NCI-H524 treated with DMSO at 0.1 percent for 48 hours (cell line): ENCODE results near the gene PROM2.

Source experiments
- DNase-seq: peaks from one replicate; lab custom pipeline; 2025; lab: John Stamatoyannopoulos, UW

Gene PROM2

DNA sequence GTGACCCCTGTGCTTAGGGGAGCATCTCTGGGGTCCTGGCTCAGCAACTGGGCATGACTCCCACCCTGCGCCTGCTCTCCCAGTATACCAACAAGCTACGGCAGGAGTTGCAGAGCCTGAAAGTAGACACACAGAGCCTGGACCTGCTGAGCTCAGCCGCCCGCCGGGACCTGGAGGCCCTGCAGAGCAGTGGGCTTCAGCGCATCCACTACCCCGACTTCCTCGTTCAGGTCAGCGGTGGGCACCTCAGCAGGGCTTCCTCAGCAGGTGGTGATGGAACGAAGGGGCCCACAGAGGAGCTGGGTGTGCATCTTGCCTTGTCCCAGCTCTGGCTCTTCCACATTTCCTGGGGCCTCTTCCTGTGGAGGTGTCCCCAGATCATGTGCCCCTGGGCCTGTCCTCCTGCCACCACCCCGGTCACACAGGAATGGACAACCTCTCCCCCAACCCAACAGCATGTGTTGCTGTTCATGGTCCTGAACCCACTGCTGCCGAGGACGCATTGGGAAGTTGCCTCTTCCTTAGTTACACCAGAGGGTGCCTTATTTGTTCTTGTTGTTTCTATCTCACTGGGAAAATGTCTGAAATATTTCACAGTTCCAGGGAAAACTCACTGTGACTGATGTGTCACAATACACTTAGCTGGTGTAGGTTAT, 10.8 kb downstream of the PROM2 start:
- no peak for DNase-seq

DNA sequence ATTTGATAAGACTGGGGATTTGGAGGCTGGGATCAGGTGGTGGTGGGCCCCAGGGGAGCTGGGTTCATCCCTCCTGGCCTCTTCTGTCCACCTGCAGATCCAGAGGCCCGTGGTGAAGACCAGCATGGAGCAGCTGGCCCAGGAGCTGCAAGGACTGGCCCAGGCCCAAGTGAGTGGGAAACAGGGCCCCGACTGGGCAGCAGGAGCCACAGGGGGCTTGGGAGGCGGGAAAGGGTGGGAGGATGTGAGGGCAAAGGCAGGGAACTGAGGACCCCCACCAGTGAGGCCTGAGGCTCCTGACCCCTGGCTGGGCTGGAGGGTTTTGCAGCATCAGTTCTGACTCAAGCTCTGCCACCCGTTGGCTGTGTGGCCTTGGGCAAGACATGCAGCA, 11.3 kb downstream of the PROM2 start:
- no peak for DNase-seq

DNA sequence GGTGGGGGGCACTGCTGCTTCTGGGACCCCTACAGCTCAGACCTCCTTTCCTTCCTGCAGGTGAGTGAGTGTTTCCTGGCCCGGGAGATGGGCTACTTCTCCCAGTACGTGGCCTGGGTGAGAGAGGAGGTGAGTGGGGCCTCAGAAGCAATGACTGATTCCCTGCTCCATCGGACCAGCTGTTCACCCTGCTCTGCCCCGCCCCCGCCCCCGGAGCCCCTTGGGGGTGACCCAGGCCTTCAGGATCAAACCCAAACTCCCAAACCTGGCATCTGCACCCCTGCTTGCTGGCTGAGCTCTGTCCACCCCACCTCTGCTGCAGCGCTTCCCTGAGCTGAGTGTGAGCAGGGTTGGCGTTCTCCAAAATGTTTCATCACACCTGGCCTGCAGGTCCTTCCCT, 13.1 kb downstream of the PROM2 start:
- no peak for DNase-seq

DNA sequence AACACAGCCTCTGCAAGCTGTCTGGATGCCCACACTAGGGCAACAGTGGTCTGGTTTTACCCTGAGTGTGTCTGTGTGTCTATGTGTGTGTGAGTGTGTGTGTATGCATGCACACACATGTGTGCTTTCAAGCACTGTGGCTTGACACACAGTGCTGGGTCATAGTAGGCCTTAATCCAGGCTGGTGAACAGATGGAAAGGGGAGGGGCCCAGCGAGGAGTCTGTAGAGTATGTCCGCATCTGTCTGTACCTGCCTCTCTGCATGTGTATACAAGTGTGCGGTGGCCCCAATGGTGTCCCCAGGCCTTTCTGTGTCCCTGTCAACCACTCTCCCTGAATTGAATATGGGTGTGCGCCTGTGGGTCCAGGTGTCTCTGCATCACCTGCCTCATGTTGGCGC, 13.6 kb downstream of the PROM2 start:
- peak; percentile 52 for DNase-seq

DNA sequence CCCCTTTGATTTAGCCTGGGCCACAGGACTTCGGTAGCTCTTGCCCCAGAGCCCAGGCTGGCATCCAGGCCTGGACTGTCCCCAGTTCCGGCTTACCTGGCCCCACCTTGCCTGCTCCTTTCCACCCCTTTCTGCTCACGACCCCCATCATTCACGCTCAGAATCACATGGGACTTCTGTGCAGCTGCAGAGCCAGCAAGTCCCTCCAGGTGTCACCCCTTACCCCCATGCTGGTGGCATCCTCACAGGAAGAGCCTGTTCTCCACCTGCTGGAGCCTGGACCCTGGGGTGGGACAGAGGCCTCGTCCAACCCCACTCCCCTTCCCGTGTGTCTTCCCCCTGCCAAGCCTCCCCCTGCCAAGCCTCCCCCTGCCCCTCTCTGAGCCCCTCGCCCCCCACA, 15.0 kb downstream of the PROM2 start:
- no peak for DNase-seq

DNA sequence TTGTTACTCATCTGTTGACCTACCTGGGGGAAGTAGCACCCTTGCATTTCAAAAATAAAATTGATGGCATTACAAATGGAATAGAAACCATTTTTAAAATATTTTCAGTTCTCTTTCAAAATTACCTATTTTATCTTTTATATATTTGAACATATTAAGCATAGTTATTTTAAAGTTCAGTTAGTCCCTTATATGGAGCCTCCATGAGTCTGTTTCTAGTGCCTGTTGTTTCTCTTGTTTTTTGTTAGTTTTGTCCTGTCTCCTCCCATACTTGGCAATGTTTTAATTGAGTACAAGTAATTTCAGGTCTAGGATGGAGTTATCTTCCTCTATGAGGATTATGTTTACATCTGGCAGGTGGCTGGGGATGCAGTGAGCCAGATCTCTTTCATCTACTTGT, 17.0 kb downstream of the PROM2 start:
- peak; percentile 24 for DNase-seq

DNA sequence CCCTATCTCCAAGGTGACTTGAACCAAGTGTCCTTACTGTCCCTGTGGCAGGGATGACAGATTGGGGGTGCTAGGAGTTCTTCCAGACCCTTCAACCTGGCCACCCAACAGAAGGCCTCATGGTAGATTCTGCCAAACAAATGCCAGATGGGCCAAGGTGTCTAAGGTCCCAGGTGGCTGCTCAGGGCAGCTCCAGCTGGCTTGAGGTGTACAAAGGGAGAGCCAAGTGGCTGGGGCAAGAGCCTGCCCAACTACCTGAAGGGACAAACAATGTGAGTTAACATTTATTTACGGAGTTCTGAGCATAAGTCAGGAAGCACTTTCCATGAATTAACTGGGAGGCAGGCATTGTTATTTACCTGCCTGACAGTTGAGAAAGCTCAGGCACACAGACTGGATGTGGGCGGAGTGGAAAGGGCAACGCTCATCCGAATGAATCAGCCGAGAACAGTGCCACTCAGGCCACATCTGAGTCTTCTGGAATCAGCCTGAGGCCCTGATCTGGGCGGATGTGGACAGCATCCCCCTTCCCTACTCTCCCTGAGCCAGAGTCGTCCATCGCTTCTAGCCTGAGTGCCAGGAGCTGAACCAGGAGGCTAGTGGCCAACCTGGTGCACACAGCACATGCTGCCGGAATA, 18.5 kb downstream of the PROM2 start:
- DNase-seq, result no peak

DNA sequence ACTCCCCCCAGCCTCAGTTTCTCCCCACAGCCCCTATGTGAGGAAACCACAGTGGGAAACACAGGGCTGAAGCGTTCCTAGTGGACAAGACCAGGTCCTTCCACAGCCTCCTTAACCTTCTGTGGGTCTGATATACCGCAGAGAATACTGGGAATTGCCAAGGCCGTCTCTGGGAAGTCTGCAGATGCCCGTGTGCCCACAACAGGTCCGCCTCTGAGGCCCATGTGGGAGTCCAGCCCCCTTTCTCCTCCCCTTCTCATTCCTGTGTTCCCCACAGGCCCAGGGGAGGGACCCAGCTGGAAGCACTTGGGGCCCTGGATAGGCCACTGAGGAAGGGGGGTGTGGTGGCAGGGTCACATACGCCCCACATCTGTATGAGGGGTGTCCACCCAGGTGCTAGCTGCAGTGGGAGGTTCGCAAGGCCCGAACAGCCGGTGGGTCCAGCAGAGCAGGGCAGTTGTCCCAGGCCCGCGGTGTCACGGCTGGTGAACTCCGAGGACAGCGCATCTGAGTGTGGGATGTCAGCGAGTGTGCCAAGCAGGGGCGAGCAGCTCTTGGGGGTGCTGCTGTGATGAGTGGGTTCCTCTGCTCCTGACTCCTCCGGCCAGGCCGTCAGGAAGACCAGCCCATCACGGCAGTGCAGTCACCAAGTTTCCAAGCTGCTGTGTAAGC, 20.5 kb downstream of the PROM2 start:
- DNase-seq, result no peak

DNA sequence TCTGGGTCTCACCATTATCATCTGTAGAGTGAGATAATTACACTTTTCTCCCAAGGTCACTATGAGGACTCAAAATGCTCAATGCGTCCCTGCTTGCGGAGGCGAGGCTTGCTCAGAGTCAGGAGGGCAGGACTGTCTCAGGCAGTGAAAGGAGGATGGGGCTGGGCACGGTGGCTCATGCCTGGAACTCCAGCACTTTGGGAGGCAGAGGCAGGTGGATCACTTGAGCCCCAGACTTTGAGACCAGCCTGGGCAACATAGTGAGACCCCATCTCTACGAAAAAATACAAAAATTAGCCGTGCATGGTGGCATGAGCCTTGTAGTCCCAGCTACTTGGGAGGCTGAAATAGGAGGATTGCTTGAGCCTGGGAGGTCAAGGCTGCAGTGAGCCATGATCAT, 21.1 kb downstream of the PROM2 start:
- no peak for DNase-seq

DNA sequence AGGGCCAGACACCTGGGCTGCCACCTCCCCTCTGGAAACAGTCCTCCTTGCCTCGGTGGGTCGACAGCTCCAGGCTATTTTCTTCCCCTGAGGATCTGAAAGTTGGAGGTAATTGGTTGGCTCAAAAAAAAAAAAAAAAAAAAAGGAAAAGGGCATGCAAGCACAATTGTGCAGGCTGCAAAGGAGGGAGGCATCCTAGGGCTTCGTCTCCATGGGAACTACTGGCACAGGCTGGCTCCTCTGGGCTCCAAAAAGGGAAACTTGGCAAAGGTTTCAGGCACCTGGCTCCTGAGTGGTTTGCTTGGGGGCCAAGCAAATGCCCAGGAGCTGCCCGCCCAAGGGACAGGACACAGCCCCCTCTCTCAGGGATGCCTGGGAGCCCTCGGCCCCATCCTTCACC, 21.8 kb downstream of the PROM2 start:
- DNase-seq, result no peak

DNA sequence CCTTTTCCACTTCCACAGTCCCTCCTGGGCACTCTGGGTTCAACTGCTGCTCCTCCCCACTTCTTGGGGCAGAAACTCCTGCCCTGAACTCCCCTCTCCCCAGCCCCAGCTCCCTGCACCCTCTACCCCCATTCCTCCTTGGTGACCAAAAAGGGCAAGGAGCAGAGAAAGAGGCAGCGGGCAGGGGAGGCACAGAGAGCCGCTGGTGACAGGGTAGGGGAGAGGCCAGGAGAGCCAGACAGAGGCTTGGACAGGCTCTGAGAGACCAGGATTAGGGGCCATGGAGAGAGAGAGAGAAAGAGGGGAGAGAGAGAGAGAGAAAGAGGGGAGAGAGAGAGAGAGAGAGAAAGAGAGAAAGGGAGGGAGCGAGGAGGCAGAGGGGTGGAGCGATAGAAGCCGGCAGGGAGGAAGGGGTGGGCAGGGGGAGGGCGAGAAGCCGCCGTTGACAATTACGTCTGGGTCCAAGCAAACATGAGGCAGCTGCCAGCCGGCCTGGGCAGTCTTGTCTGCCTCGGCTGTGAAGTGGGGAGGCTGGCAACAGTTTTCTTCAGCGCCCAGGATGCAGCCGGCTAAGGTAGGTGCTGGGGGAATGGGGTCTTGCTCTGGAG, 22.7 kb downstream of the PROM2 start, which contains the start of gene KCNIP3:
Gene KCNIP3, plus strand, starts transcription at position 468 of the 608 bp plus-strand sequence. Its CDS starts 92 bp downstream, at position 560.
- no peak for DNase-seq

DNA sequence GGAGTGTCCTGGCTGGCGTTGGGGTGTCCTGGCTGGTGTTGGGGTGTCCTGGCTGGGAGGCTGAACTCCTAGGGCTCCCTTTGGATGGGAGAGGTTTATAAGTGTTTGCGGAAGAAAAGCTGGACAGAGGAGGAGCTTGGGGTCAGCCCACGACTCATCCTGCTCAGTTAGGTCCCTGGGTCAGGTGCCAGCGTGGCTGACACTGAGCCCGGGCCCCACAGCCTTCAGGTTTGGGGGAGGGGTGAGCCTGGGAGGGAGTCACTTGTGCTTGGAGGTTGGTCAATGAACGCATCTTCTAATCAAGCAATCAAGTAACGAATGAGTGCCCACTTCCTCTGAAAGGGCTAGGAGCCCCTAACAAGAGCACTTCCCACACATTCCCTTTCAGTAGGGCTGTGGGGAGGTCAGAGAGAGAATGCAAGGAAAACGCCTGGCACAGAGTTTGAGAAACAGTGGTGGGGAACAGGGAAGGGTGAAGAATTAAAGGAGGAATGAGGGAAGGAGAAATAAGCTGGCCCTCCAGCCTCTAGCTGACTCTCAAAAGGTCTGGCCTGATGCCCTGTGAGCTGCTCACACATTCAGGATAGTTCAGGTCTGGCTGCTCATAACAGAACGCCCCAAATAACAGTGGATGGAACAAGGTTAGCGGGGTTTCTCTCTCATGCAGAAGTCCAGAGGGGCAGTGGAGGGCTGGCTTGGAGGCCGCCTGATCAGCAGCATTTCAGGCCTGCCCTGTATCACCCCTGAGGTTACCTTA, 23.6 kb downstream of the PROM2 start:
- no peak for DNase-seq

DNA sequence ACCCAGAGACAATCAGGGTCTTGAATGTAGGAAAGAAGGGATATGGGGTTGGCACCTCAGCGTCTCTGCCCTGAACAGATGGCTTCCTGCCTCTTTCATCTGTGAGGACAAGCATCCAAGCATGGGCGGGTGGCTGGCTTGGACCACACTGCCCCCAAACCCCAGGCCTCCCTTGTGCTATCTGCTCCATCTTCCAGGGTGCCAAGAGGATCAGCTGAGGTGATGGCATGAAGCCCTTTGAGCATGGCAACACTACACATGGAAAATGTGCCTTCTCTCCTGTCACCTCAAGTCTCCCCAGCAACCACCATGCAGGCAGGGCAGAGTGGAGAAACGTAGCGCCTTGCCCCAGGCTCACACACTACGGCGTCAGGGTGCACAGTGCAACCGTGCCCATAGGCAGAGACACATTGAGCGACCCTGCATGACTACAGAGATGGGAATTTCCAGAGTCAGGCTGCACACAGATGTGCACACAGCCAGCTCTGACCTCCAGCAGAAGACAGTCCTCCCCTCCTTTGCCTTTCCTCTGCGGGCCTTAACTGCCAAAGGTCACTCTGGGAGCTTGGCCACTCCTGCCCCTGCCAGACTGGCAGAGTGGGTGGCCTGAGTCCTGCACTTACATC, 24.4 kb downstream of the PROM2 start:
- no peak for DNase-seq

DNA sequence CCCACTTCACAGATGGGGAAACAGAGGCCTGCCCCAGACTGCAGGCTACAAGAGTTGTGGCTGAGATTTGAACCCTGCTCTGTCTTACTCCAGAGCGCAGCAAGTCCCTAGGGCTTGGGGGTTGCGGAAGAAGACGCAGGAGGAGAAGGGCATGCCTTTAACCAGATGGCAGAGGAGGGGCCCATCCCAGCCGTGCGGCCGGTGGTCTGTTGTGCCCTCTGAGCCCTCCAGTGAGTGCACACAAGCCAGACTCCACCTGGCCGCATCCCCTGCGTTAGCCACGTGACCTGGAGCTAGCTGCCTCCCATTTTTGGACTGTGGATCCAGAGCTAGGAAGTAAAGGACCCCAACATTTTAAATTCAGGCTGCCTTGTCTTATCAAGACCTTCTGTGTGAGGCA, 25.7 kb downstream of the PROM2 start:
- no peak for DNase-seq

DNA sequence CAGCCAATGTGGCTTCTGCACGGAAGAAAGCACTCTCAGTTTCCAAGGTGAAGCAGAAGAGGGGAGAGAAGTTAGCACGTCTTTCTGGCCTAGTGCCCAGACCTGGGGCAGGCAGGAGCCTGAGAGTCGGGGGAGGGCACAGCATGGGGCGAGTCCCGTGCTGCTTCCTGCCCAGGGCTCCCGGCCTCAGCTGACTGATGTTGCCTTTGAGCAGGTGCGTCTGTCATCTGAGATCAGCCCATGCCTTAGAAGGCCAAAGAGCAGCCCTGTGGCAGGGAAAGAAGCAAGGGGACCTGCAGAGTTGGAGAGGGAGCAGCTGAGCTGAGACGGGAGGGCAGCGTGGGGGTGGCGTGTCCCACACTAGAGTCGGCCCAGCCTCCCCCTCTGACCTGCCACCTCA, 26.2 kb downstream of the PROM2 start:
- no peak for DNase-seq

DNA sequence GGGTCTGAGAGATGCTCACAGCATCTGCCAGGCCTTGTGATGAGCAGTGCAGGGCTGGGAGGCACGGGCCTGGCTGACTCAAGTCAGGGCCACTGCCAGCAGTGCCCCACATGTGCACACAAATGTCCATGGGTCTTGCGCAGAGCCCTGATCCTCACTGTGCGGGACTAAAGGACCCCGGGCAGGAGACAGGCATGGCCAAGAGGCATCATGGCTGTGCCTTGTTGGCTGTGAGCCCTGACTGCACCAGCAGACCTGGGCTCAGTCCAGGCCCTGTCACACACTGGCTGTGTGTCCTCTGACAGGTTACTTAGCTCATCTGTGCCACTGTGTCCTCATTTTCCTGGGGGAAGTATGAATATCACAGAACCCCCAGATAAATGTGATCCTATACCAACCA, 26.9 kb downstream of the PROM2 start:
- no peak for DNase-seq

DNA sequence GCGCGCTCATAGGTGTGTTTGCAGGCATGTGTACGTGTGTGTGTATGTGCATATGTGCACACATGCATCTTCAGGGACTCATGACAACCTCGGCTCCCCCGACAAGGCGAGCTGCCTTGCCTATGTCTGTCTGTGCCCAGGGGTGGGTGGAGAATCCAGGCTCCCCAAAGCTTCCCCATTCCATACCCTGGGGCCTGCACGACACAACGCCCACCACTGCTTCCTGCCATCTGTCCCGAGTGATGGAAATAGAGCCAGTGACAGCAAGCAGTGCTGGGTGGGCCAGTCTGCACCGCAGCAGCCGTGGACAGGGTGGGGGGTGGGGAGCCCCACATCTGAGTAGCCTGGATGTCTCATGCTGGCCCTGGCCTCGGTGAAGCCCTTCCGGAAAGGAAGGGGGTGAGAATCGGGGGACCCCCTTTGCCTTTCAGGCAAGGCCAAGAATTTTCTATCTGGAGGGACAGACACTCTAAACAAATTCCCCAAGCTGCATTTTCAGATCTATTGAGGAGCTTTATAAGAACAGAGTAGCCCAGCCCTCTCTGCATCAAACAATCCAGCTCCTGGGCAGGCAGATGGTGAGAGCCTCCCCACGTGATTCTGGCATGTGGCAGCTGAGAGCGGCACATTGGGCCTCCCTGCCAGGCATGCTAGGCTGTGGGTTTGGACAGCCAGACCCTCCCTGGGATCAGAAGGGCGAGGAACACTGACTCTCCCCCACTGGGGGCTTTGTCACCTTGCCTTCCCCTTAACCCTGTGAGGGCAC, 27.8 kb downstream of the PROM2 start:
- DNase-seq, result peak; percentile 19

DNA sequence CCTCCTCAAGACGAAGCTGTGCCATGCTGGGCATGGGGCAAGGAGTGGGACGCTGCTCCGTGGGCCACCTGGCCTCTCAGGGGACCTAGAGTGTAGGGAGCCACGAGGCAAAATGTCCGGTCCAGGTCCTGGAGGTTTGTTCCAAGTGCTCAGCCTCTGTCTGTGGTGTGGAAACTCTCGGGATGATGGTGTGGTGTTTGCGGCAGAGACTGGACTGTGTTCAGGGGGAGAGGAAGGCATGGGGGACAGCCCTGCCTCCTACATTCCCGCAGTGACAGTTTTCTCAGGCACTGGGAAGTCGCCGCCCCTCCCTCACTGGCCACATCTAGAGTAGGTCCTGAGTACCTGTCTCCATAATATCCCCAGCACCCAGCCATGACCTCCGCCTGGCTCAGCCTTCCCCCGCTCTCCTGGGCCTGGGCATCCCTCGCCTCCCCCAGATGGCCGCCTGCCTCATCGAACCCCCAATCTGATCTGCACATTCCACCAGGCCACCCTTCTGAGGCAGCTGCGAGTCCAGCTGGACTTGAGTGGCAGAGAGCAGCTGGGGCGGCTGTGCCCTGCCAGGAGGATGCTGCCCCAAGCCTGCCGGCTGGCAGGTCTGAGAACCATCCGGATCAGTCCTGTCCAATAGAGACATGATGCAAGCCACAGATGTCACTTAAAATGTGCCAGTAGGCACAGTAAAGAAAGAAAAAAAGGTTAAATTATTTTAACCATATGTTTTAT, 29.1 kb downstream of the PROM2 start:
- DNase-seq, result peak; percentile 70

DNA sequence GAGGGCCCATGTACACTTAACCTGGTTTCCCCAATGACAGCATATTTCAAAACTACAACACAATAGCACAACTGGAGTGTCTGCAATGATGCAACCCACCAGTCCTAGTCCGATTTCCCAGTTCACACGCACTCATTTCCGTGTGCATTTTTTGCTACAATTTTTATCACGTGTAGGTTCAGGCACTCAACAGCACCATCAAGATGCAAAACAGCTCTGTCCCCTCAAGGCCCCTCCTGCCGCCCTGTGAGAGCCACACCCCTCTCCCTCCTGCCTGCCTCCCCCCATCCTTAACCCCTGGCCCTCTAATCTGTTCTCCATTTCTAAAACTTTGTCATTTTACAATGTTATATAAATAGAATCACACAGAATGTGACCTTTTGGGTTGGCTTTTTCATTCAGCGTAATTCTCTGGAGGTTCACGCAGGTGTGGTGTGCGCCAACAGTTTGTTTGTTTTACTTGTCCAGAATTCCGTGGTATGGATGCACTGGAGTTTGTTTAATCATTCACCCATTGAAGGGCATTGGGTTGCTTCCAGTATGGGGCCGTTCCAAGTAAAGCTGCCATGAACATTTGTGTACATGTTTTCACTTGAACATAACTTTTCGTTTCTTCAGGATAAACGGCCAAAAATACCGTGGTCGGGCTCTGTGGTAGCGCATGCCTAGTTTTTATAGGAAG, 31.3 kb downstream of the PROM2 start:
- DNase-seq, result no peak
